ENCODE results near the gene SURF6.
"Not testable (repeated sequence)": the region's sequence is repeated elsewhere in the genome, so short reads cannot be mapped to it uniquely, and the experiment has no call there.

The SURF6 gene

GRCh38 chr9:133323211-133323610 lies 12.8 kb downstream of the SURF6 start:
- DNase-seq = no peak

DNA sequence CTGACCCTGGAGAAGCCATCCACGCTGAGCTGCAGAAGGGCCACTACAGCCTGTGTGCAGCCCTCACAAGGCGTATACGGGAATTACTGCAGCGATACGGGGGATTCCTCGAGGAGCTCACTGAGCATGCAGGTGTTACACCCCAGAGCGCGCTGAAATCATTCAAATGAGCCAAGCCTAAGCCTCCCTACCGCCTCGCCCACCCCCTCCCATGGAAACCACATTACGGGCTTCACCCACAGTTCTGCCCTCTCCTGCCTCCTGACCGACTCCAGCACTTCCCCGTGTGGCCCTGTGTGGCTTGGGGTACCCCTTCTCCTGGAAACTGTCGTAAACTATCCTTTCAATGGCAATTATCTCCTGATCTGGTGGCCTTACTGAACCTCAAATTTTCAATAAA lies 13.3 kb downstream of the SURF6 start:
- DNase-seq = no peak

- DNase-seq = no peak
Observed at GRCh38 chr9:133321411-133321935, 14.5 kb downstream of the SURF6 start.

- no peak for DNase-seq
Observed at GRCh38 chr9:133320421-133320881, 15.5 kb downstream of the SURF6 start.

- DNase-seq = not testable (repeated sequence)
Observed at GRCh38 chr9:133317551-133317950, 18.4 kb downstream of the SURF6 start.

- DNase-seq = no peak
Observed at GRCh38 chr9:133315997-133316396, 20.0 kb downstream of the SURF6 start.

DNA sequence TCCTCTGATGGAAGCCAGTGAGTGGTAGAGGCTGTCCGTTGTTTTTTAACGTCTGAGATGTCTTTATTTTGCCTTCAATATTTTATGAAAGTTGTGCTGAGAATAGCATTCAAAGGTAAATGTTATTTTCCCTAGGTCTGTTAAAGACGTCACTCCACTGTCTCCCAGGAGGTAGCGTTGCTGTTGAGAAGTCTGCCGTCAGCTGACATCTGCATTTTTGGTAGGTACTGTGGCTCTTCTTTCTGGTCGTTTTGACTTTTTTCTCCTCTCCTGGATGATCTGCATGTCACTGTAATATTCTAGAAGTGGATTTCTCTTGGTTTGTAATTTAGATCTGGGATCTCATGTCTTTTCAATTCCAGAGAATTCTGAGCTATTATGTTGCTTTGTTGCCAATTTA lies 26.4 kb downstream of the SURF6 start:
- no peak for DNase-seq

GRCh38 chr9:133307301-133307700 lies 28.7 kb downstream of the SURF6 start:
- no peak for DNase-seq

GRCh38 chr9:133306242-133307204 lies 29.5 kb downstream of the SURF6 start:
- DNase-seq = no peak

DNA sequence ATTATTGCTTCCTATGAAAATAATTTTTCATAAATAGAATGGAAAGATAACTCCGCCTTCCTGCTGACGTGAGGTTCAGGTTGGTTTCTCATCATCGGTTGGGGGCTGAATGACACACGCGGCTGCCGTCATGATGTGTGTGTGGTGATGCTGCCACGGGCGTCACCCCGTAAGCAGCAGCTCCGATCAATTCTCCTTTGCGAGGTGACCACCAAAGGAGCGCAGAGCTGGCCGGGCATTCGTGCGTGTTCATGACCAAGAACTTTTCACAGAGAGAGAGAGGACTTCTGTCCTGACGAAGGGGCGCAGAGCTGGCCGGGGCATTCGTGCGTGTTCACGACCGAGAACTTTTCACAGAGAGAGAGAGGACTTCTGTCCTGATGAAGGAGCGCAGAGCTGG lies 30.3 kb downstream of the SURF6 start:
- DNase-seq = no peak

GRCh38 chr9:133304477-133305377 lies 31.3 kb downstream of the SURF6 start:
- DNase-seq = no peak

DNA sequence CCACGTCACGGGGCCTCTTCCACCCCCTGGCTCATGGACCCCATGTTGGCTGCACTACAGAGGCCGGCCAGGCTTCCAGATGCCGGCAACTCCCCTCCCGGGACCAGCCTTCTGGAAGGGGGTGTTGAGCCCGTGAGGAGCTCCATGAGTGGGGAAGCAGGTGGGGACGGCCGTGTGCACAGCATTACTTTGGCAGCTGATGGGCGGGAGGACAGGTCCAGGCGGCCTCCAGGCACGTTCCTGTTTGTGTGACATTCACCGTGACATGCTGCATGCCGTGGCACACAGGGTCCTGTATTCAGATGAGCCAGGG lies 31.9 kb downstream of the SURF6 start:
- DNase-seq = no peak

GRCh38 chr9:133303266-133304157 lies 32.5 kb downstream of the SURF6 start:
- DNase-seq = no peak

GRCh38 chr9:133301253-133302230 lies 34.4 kb downstream of the SURF6 start:
- no peak for DNase-seq

DNA sequence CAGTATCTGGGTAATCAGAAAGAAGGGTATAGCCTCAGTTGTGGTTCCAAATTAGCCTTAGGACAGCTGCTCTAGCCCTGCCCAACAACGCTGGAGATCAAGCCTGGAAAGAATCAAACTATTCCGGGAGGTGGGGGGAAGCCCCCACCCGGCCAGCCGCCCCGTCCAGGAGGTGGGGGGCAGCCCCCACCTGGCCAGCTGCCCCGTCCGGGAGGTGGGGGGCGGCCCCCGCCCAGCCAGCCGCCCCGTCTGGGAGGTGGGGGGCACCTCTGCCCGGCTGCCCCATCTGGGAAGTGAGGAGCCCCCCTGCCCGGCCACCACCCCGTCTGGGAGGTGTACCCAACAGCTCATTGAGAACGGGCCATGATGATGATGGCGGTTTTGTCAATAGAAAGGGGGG lies 36.0 kb downstream of the SURF6 start:
- not testable (repeated sequence) for DNase-seq

DNA sequence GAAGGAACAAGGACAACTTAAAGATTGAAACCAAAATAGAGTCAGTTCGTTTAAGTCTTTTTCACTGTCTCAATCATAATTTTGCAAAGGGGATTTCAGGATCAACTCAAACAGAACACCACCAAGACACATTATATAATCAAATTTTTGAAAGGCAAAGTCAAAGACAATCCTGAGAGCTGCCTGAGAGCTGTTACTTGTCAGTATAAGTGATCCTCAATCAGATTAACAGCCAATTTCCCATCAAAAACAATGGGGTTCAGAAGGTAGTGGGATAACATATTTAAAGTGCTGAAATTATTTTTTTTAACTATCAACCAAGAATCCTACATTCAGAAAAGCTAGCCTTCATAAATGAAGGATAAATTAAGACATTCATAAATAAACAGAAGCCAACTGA lies 41.7 kb downstream of the SURF6 start:
- no peak for DNase-seq

GRCh38 chr9:133290751-133291302 lies 45.2 kb downstream of the SURF6 start:
- no peak for DNase-seq

DNA sequence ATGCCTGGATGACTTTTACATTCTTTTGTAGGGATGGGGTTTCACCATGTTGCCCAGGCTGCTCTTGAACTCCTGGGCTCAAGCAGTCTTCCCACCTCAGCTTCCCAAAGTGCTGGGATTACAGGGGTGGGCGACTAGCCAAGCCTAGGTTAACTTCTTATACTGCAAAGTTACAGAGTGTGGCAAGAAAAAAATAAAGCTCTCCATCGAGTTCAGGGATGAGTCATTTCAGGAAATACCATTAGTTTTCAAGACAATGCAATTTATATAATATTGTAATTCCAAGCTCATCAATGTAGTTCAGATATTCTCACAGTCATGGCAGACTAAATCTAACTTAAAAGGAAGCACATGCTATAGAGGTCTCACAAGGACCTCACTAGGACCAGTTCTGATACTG lies 49.5 kb downstream of the SURF6 start:
- no peak for DNase-seq

GRCh38 chr9:133285252-133285775 lies 50.7 kb downstream of the SURF6 start:
- DNase-seq = no peak

GRCh38 chr9:133284362-133284761 lies 51.6 kb downstream of the SURF6 start:
- DNase-seq = no peak

Data from central memory CD4-positive, alpha-beta T cell (primary cell).